ENCODE results near the gene LAIR1.

DNA sequence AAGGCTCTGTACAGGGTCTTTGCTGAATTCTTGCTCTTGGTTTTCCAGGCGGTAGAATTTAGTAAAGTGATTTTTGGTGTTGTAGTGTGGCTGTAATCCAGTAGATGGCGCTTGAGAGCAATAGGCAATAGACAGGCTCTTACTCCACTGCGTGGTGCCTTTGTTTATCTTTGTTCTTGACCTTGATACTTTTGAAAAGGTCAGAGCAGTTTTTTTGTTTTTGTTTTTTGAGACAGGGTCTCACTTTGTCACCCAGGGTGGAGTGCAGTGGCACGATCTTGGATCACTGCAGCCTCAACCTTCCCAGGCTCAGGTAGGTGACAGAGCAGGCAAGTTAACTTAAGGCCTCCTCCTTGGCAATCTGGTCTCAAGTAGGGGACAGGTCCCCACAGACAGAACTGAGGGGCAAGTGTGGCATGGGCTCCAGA lies 39.5 kb downstream of the LAIR1 start:
- TF ChIP-seq CTCF (conservative IDR thresholded peaks at IDR 0.05; ENCODE audit: low read depth in 2 of 2) (peak; percentile 81 to 94), POLR2AphosphoS5 (IDR thresholded peaks at IDR 0.05; ENCODE audit: low read depth) (no peak), EZH2phosphoT487 (IDR thresholded peaks at IDR 0.05; ENCODE audit: unreplicated experiment) (no peak)

Data from GM23338 (cell line).